ENCODE results near the gene SPEN. TPM values are rescaled to one million over a fixed set of nuclear protein-coding genes. Genes with fewer than 3 reads are reported as not detected.
A peak's percentile ranks its signal among the peaks of the same experiment; 100 is the strongest.

SPEN gene
- total and polyA plus RNA-seq, 10 of the 15 experiments (the other 5 are each of a cell fraction or from before 2014, with no cell fraction given): 5.2 to 58.7 (median 20.1) TPM

- TF ChIP-seq CHD2 (IDR thresholded peaks at IDR 0.05; ENCODE audit: borderline replicate concordance, low read depth, low read length) (no peak), PKNOX1 (IDR thresholded peaks at IDR 0.05) (no peak), E2F8 (IDR thresholded peaks at IDR 0.05; ENCODE audit: low read depth, partially characterized antibody) (no peak), TARDBP (IDR thresholded peaks at IDR 0.05; ENCODE audit: borderline replicate concordance) (no peak), REST (IDR thresholded peaks at IDR 0.05; ENCODE audit: low read depth, low read length) (no peak), CBX3 (IDR thresholded peaks at IDR 0.05; ENCODE audit: borderline replicate concordance, low read depth) (no peak), ZNF622 (IDR thresholded peaks at IDR 0.05) (no peak), STAT1 (conservative IDR thresholded peaks at IDR 0.05) (no peak), ZBTB40 (IDR thresholded peaks at IDR 0.05; ENCODE audit: borderline replicate concordance) (no peak), ZNF274 (IDR thresholded peaks at IDR 0.05; ENCODE audit: insufficient read depth, insufficient read length) (no peak), KDM1A (IDR thresholded peaks at IDR 0.05; ENCODE audit: borderline replicate concordance) (no peak), POLR2AphosphoS2 (IDR thresholded peaks at IDR 0.05; ENCODE audit: low read depth, low read length) (no peak), EP300 (IDR thresholded peaks at IDR 0.05; ENCODE audit: borderline replicate concordance in 1 of 2, control insufficient read depth in 1 of 2, low read depth in 2 of 2, low read length in 2 of 2) (no peak), POLR2A (IDR thresholded peaks at IDR 0.05; ENCODE audit: low read depth, low read length) (peak; percentile 56), SMC3 (IDR thresholded peaks at IDR 0.05; ENCODE audit: borderline replicate concordance, low read length) (no peak), BRCA1 (IDR thresholded peaks at IDR 0.05; ENCODE audit: low read depth, low read length) (no peak), NFIC (IDR thresholded peaks at IDR 0.05; ENCODE audit: low read depth, low read length) (no peak)
Measured at GRCh38 chr1:15948091-15948591, 100.6 kb downstream of the SPEN start (continued).
